GM12875 (cell line): ENCODE measurements around the gene SKP1.
A peak's percentile ranks its signal among the peaks of the same experiment; 100 is the strongest.
"Not testable (repeated sequence)": the region's sequence is repeated elsewhere in the genome, so short reads cannot be mapped to it uniquely, and the experiment has no call there.

Experiments
- H3K4me3 ChIP-seq: one replicate; pipeline ENCODE4 v1.5.1; 2011; ENCODE audit warnings: low read depth, low read length, control low read depth
- CTCF ChIP-seq: IDR thresholded peaks from 2 replicates; pipeline ENCODE4 v1.5.1; 2011; ENCODE audit warnings: low read depth, mild to moderate bottlenecking, control low read depth, inconsistent platforms, low read length, moderate library complexity, borderline replicate concordance; ENCODE audit not compliant: insufficient read depth

The SKP1 gene

DNA sequence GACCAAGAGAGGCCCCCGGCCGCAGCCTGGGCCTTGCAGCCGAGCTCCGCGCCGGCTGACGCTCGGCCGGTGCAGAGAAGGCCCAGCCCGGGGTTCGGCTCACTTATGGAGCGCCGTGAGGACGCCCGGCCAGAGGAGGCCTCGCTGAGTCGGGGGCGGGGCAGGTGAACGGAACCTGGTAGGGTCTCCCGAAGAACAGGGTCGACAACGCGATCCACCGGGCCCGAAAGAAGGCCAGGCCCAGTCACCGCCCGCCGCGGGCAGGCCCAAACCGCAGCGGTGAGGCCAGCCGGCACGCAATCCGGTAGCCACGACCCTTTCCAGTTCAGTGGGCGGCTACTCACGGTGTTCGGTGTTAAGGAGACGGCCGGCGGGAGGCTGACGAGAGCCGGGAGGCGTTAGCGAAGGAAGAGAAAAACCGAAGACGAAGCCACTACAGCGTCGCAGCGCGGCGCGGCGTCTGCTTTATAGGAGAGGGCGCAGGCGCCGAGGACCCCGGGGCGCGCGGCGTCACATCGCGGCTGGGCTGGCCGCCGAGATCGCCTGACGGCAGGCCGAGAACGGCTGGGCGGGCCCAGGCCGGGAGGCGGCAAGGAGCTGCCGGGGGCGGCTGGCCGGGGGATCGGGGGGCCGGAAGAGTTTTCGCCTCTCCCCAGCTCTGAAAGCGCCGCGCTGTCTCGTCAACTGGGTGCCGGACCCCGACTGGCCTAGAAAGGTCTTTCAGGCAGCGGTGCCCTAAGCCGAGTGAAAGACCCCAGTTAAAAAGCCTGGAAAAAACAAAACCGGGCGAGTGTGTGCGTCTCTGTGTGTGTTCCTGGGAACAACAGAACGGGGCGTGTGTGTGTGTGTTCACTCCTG, at the start of gene SKP1:
Gene SKP1, minus strand, starts transcription at position 440 of the 858 bp plus-strand sequence. CDS start 2,928 bp downstream, outside the sequence.
- peak within 1 kb of the TSS; percentile 91 for H3K4me3 ChIP-seq
- no peak for TF ChIP-seq CTCF

GRCh38 chr5:134225780-134226440, 49.2 kb upstream of the SKP1 start, which contains the start of gene PPP2CA:
Gene PPP2CA, minus strand, starts transcription at chr5:134226073. Its CDS starts 212 bp downstream, at chr5:134225861.
- H3K4me3 ChIP-seq = peak within 1 kb of the TSS; percentile 90
- no peak for TF ChIP-seq CTCF

DNA sequence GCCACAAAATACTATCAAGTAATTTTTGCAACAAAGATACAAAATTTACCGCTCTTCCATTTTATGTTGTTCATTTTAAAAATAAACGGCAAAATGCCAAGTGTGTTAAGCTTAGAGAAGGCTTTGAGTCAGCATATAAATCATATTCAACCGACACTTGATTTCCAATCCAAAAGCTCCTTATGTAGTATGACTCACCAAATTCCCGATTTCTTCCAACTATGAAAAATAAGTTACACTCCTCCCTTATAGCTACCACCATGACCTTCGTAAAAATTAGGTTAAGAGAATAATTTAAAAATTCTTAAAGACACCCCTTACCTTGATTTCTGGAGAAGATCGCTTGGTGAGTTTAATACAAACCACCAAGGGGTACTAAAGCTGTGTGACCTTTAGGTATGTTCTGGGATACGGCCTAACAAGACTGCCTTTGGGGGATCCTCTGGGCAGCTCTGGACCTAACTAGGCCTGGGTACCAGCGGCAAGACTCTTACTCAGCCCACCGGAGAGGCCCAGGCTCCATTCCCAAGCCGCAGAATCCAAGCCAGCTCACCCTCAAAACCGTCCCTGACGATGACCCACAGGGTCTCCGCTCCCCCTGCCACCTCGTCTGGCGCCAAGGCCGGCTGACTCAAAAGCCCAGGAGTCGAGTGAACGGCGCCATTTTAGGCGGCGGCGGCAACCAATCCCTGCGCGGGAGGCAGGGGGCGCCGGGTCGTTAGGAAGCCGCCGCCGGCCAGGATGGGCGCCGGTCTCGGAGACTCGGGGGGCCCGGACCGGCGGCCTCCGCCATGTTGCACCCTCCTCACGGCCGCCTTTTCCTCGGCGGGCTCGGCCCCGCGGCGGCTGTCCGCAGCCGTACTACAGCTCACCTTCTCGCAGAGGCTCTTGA, 48.4 kb upstream of the SKP1 start:
- peak overlapping the region; percentile 90 for H3K4me3 ChIP-seq
- TF ChIP-seq CTCF = no peak

GRCh38 chr5:134223406-134224248, 46.9 kb upstream of the SKP1 start:
- TF ChIP-seq CTCF = no peak

GRCh38 chr5:134221690-134222089, 44.9 kb upstream of the SKP1 start:
- H3K4me3 ChIP-seq = not testable (repeated sequence)

More at GRCh38 chr5:134223406-134224248, 46.9 kb upstream of the SKP1 start:
- peak overlapping the region; percentile 90 for H3K4me3 ChIP-seq

GRCh38 chr5:134215757-134216156, 39.0 kb upstream of the SKP1 start:
- H3K4me3 ChIP-seq = no peak overlapping the region
- TF ChIP-seq CTCF = no peak

DNA sequence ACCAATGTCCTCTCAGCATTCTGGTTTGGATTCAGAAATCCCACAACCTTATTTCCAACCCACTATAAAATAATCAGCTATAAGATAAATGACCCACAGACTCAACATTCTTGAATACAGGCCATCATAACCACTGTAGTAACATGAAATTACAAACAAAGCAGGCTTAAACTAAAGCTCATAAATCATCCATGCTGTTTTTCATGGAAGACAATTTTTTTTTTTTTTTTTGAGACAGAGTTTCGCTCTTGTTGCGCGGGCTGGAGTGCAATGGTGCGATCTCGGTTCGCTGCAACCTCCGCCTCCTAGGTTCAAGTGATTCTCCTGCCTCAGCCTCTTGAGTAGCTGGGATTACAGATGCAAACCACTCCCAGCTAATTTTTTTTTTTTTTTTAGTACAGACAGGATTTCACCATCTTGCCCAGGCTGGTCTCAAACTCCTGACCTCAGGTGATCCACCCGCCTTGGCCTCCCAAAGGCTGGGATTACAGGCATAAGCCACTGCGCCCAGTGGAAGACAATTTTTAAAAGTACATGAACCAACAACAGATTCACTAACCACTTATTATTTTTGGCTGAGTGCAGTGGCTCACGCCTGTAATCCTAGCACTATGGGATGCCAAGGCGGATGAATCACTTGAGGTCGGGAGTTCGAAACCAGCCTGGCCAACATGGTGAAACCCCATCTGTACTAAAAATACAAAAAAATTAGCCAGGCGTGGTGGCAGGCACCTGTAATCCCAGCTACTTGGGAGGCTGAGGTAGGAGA, 34.7 kb upstream of the SKP1 start:
- not testable (repeated sequence) for H3K4me3 ChIP-seq
